GM19025 (cell line): ENCODE data around the gene CRYM.
"Not testable (repeated sequence)": the region's sequence is repeated elsewhere in the genome, so short reads cannot be mapped to it uniquely, and the experiment has no call there.

Experiments used
- ATAC-seq: cut with Tn5 transposase; IDR thresholded peaks from one replicate; pipeline ENCODE4 v1.9.1; 2021; ENCODE audit warnings: mild to moderate bottlenecking, low read depth, moderate library complexity; ENCODE audit not compliant: unreplicated experiment

Gene CRYM

DNA sequence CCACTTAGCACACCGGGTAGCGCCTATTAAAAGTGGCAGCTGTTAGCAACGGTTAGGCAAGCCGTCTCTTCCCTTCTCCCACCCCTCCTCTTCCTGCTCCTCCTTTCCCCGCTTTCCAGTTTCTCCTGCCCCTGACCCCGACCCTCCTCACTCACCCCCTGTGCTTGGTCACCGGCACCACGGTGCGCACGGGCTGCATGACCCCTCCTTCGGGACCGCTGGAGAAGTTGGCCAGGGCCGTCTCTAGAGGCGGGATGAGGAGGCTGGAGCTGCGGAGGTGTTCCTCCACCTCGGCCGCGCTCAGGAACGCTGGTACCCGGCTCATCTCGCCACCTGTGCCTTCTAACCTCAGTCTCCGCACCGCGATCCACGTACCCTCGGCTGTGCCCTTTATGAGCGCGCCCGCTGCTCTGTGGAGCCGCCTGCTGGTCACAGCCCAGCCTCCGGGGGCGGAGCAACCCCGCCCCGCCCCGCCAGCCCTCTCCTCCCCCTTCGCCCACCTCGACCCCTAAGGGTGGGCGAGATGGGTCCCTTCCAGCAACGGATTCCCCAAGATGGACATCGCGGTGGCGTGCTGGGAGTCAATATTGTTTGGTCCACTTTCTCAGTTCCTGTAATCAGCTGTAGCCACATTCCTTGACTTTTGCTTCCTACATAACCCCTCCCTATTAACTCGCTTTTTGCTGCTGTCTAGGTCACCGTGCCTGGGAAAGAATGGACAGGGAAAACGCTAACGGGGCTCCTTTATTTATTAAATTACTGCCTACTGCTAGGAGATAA lies at the start of gene CRYM:
CRYM (minus strand) TSS at position 364 of the 780 bp plus-strand sequence; CDS start at position 325, 39 bp downstream.
- ATAC-seq: peak; percentile 67

DNA sequence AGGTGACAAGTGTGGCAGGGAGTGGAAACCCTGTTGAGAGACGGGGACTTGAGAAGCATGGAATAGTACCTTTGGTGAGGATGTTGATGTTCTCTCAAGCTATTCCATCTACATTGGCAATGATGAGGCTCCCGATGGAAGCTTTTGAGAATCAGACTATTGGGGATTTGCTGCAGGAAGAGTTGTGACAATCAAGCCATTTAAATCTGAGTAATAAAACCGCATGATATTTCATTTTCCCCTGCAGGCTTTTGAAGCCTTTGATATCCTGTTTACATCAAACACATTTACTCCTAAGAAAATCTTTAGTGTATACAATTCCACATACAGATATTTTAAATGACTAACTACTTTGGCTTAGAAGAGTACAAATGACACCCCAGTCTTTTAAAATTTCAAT lies 49.0 kb upstream of the CRYM start:
- ATAC-seq: no peak

GRCh38 chr16:21326459-21326858 lies 48.4 kb upstream of the CRYM start:
- ATAC-seq: no peak

GRCh38 chr16:21324267-21324666 lies 46.2 kb upstream of the CRYM start:
- no peak for ATAC-seq

- ATAC-seq: not testable (repeated sequence)
Measured at GRCh38 chr16:21322251-21322650, 44.2 kb upstream of the CRYM start.

GRCh38 chr16:21321736-21322135 lies 43.6 kb upstream of the CRYM start:
- no peak for ATAC-seq

- no peak for ATAC-seq
Measured at GRCh38 chr16:21314339-21314738, 36.2 kb upstream of the CRYM start.

GRCh38 chr16:21312863-21313372 lies 34.8 kb upstream of the CRYM start:
- ATAC-seq: not testable (repeated sequence)

DNA sequence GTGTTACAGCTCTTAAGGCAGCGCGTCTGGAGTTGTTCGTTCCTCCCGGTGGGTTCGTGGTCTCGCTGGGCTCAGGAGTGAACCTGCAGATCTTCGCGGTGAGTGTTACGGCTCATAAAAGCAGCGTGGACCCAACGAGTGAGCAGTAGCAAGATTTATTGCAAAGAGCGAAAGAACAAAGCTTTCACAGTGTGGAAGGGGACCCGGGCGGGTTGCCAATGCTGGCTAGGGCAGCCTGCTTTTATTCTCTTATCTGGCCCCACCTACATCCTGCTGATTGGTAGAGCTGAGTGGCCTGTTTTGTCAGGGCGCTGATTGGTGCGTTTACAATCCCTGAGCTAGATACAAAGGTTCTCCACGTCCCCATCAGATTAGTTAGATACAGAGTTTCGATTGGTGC lies 34.0 kb upstream of the CRYM start:
- not testable (repeated sequence) for ATAC-seq

DNA sequence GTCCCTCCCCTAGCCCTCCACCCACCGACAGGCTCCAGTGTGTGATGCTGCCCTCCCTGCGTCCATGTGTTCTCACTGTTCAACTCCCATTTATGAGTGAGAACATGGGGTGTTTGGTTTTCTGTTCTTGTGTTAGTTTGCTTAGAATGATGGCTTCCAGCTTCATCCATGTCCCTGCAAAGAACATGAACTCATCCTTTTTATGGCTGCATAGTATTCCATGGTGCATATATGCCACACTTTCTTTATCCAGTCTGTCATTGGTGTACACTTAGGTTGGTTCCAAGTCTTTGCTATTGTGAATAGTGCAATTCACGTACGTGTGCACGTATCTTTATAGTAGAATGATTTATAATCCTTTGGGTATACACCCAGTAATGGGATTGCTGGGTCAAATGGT lies 28.6 kb upstream of the CRYM start:
- not testable (repeated sequence) for ATAC-seq

- no peak for ATAC-seq
Measured at GRCh38 chr16:21302898-21303528, 24.9 kb upstream of the CRYM start.

DNA sequence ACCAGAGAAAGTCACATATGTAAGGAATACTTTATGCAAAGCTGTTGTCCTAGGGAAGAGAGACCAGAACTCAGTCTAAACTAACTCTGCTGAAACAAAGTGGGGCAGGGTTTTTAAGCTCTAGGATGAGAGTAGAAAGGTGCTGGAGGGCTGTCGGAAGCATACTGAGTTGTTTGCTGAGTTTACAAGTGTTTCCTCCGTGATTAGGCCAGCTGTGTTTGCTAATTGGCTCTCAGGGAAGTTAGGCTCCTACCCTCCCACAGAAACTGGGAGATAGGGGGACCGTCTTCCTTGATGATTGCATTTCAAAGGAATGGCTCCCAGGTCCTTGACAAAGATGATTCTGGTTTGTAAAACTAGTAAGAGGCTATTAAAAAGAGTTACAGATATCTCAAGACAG lies 24.4 kb upstream of the CRYM start:
- no peak for ATAC-seq

GRCh38 chr16:21301895-21302291 lies 23.8 kb upstream of the CRYM start:
- ATAC-seq: no peak

DNA sequence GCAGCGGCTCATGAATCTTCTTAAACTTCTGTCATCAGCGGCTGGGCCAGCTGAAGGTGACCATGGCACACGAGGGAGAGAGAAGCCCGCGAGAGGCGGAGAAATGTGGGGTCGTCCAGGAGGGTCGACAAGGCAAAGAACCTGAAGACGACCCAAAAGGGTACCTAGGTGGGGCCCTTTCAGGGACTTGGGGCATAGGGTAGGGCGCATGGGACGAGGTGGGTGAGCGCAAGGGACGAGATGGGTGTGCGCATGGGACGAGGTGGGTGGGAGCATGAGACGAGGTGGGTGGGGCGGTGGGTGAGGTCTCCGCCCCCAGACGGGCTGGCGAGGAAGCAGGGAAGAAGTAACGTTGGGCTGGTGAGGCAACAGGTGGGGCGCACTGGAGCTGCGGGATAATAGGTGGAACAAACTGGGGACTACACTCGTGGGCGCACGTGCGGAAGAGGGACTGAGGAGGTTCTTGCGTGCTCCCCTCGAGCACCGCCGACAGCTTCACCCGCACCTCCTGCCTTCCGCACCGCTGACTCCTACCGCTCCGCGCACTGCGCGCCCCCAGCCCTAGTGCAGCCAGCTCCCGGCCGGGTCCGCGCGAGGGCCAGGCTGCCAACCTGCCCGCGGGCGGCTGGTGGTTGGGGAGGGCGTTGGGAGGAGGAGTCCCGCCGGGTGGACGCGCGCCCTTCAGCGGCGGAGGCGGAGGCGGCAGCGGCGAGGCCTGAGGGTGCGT lies 23.2 kb upstream of the CRYM start:
- ATAC-seq: peak; percentile 62

DNA sequence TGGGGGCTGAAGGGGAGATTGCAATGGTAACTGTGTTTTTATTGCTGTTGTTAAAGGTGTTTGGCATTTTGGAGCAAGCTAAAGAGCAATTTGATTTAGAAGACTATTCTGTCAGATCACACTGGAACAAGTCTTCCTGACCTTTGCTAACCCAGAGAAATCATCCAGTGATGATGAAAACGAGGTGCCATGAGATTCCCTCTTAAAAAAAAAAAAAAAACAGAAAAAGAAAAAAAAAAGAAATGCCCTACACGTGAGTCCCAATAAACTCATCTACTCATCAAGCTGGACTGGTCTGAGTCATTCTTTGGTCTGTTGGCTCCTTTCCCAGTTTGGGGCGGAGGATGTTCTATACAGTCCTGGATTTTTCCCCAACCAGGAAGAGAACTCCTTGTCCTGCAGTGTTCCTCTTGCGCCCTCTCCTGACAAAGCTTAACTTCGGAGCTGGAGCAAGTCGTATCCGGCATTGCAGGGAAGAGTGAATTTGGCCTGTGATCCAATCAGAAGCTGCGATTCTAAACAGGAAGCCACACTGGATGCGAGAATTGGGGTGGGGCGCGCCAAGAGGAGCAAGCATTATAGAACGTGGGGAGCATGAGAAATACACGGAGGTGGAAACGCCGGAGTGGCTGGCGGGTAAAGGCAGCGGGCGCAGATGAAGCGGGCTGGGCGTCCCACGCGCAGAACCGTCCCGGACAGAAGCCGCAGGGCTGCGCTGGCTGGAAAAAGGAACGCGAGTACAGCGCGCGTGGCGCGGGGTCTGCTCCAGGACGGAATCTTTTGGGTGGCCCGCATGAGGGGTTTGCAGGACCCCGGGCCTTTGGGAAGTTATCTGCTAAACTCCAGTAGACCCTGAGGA lies 22.4 kb upstream of the CRYM start:
- peak; percentile 42 for ATAC-seq

DNA sequence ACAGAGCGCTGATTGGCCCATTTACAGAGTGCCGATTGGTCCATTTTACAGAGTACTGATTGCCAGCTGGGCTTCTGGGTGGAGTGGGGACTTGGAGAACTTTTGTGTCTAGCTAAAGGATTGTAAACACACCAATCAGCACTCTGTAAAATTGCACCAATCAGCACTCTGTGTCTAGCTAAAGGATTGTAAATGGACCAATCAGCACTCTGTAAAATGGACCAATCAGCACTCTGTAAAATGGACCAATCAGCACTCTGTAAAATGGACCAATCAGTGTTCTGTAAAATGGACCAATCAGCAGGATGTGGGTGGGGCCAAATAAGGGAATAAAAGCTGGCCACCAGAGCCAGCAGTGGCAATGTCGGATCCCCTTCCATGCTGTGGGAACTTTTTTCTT lies 11.7 kb upstream of the CRYM start:
- ATAC-seq: not testable (repeated sequence)

DNA sequence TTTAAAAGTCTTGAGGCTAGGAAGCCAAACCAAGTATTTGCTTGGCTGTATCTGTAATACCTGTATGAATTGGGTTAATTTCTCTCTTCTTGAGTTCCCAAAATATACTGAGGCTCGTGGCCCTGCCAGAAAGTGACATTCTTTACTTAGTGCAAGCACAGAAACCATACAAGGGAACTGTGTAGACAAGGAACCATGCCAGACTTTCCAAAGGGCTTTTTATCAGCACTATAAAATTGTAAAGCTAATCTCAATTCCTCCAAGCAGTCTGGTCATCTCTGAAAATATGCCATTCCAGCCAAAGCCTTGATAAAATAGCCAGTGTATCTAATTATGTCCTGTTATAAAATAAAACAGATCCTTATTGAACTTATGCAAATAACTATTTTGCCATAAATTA lies 7.2 kb upstream of the CRYM start:
- ATAC-seq: no peak

- no peak for ATAC-seq
Measured at GRCh38 chr16:21284414-21284813, 6.3 kb upstream of the CRYM start.

- ATAC-seq: no peak
Measured at GRCh38 chr16:21283521-21284289, 5.6 kb upstream of the CRYM start.
